Activated T-cell treated with anti-CD3 and anti-CD28 coated beads, Interleukin-2, amount 50 U/mL, for 24 hours (primary cell): ENCODE measurements around the gene RPS6KA5.
"Not testable (repeated sequence)": the region's sequence is repeated elsewhere in the genome, so short reads cannot be mapped to it uniquely, and the experiment has no call there.

Source experiments
- DNase-seq: peaks from one replicate; pipeline ENCODE4 v3.0.0-alpha.2; 2020
- H3K27ac Mint-ChIP-seq: 2 replicates; pipeline ENCODE4 v1.8.0; 2020; ENCODE audit warnings: mild to moderate bottlenecking, mixed read lengths
- H3K27me3 Mint-ChIP-seq: 2 replicates; pipeline ENCODE4 v1.8.0; 2020; ENCODE audit warnings: mixed read lengths
- H3K36me3 Mint-ChIP-seq: 2 replicates; pipeline ENCODE4 v1.8.0; 2020; ENCODE audit warnings: low read depth, mixed read lengths
- H3K4me1 Mint-ChIP-seq: 2 replicates; pipeline ENCODE4 v1.8.0; 2020; ENCODE audit warnings: low read depth, mixed read lengths
- H3K4me3 Mint-ChIP-seq: 2 replicates; pipeline ENCODE4 v1.8.0; 2020; ENCODE audit warnings: mild to moderate bottlenecking, moderate library complexity, mixed read lengths
- H3K9me3 Mint-ChIP-seq: 2 replicates; pipeline ENCODE4 v1.8.0; 2020; ENCODE audit warnings: mixed read lengths

RPS6KA5 gene

GRCh38 chr14:90830931-90831701 lies 229.3 kb downstream of the RPS6KA5 start:
- no peak for DNase-seq
- H3K27ac Mint-ChIP-seq, result no peak overlapping the region
- peaks cover 3% of the 10 kb centered on the region for H3K27me3 Mint-ChIP-seq
- no peaks in the 10 kb centered on the region for H3K36me3 Mint-ChIP-seq
- no peak overlapping the region for H3K4me3 Mint-ChIP-seq
- peaks cover 29% of the 10 kb centered on the region for H3K4me1 Mint-ChIP-seq
- H3K9me3 Mint-ChIP-seq, result no peaks in the 10 kb centered on the region

- no peak for DNase-seq
- Mint-ChIP-seq H3K4me1 (peaks cover 23% of the 10 kb centered on the region), H3K27me3 (no peaks in the 10 kb centered on the region), H3K9me3 (no peaks in the 10 kb centered on the region), H3K36me3 (no peaks in the 10 kb centered on the region), H3K27ac (no peak overlapping the region), H3K4me3 (no peak overlapping the region)
Measured at GRCh38 chr14:90829677-90830076, 230.8 kb downstream of the RPS6KA5 start.

- peak; percentile 52 for DNase-seq
- peak overlapping the region; percentile 89 for H3K27ac Mint-ChIP-seq
- H3K9me3 Mint-ChIP-seq, result peaks cover 4% of the 10 kb centered on the region
- H3K36me3 Mint-ChIP-seq, result no peaks in the 10 kb centered on the region
- peaks cover 23% of the 10 kb centered on the region for H3K4me1 Mint-ChIP-seq
- H3K4me3 Mint-ChIP-seq, result peak overlapping the region; percentile 56
- no peaks in the 10 kb centered on the region for H3K27me3 Mint-ChIP-seq
Measured at GRCh38 chr14:90828642-90829487, 231.6 kb downstream of the RPS6KA5 start.

- peak overlapping the region; percentile 65 for H3K4me3 Mint-ChIP-seq
- DNase-seq, result peak; percentile 94
- peak overlapping the region; percentile 89 for H3K27ac Mint-ChIP-seq
- peaks cover 11% of the 10 kb centered on the region for H3K9me3 Mint-ChIP-seq
- H3K27me3 Mint-ChIP-seq, result no peaks in the 10 kb centered on the region
- H3K36me3 Mint-ChIP-seq, result no peaks in the 10 kb centered on the region
- peaks cover 23% of the 10 kb centered on the region for H3K4me1 Mint-ChIP-seq
Measured at GRCh38 chr14:90827919-90828610, 232.4 kb downstream of the RPS6KA5 start.

GRCh38 chr14:90823542-90823941 lies 236.9 kb downstream of the RPS6KA5 start:
- H3K27ac Mint-ChIP-seq, result not testable (repeated sequence)
- H3K9me3 Mint-ChIP-seq, result peaks cover 11% of the 10 kb centered on the region

GRCh38 chr14:90820958-90821357 lies 239.5 kb downstream of the RPS6KA5 start:
- H3K27ac Mint-ChIP-seq, result peak overlapping the region; percentile 74
- H3K4me3 Mint-ChIP-seq, result no peak overlapping the region
- peaks cover 11% of the 10 kb centered on the region for H3K9me3 Mint-ChIP-seq
- DNase-seq, result peak; percentile 83
- no peaks in the 10 kb centered on the region for H3K36me3 Mint-ChIP-seq
- peaks cover 12% of the 10 kb centered on the region for H3K27me3 Mint-ChIP-seq
- peaks cover 16% of the 10 kb centered on the region for H3K4me1 Mint-ChIP-seq

More at GRCh38 chr14:90823542-90823941, 236.9 kb downstream of the RPS6KA5 start:
- H3K4me3 Mint-ChIP-seq, DNase-seq, H3K27me3 Mint-ChIP-seq, H3K36me3 Mint-ChIP-seq: not testable (repeated sequence)
- H3K4me1 Mint-ChIP-seq, result peaks cover 26% of the 10 kb centered on the region

- Mint-ChIP-seq H3K4me3 (no peak overlapping the region), H3K9me3 (peaks cover 11% of the 10 kb centered on the region), H3K27me3 (peaks cover 19% of the 10 kb centered on the region), H3K36me3 (no peaks in the 10 kb centered on the region), H3K27ac (no peak overlapping the region), H3K4me1 (peaks cover 20% of the 10 kb centered on the region)
- no peak for DNase-seq
Measured at GRCh38 chr14:90819734-90820393, 240.6 kb downstream of the RPS6KA5 start.

GRCh38 chr14:90818715-90819114 lies 241.7 kb downstream of the RPS6KA5 start:
- peaks cover 25% of the 10 kb centered on the region for H3K27me3 Mint-ChIP-seq
- peaks cover 6% of the 10 kb centered on the region for H3K9me3 Mint-ChIP-seq
- H3K27ac Mint-ChIP-seq, result no peak overlapping the region
- peaks cover 20% of the 10 kb centered on the region for H3K4me1 Mint-ChIP-seq
- DNase-seq, result no peak
- no peaks in the 10 kb centered on the region for H3K36me3 Mint-ChIP-seq
- H3K4me3 Mint-ChIP-seq, result no peak overlapping the region

GRCh38 chr14:90816681-90817436 lies 243.6 kb downstream of the RPS6KA5 start:
- H3K4me3 Mint-ChIP-seq, result peak overlapping the region; percentile 43
- peaks cover 25% of the 10 kb centered on the region for H3K27me3 Mint-ChIP-seq
- no peaks in the 10 kb centered on the region for H3K36me3 Mint-ChIP-seq
- H3K27ac Mint-ChIP-seq, result no peak overlapping the region
- DNase-seq, result no peak
- no peaks in the 10 kb centered on the region for H3K9me3 Mint-ChIP-seq
- peaks cover 17% of the 10 kb centered on the region for H3K4me1 Mint-ChIP-seq

- no peaks in the 10 kb centered on the region for H3K36me3 Mint-ChIP-seq
- H3K9me3 Mint-ChIP-seq, result no peaks in the 10 kb centered on the region
- H3K27ac Mint-ChIP-seq, result peak within 1 kb of the TSS; percentile 52
- peak within 1 kb of the TSS; percentile 75 for H3K4me3 Mint-ChIP-seq
- H3K4me1 Mint-ChIP-seq, result peaks cover 10% of the 10 kb centered on the region
- peak; percentile 64 for DNase-seq
- peaks cover 25% of the 10 kb centered on the region for H3K27me3 Mint-ChIP-seq
Measured at GRCh38 chr14:90815822-90816662, 244.4 kb downstream of the RPS6KA5 start, which contains the start of gene TTC7B. TSS of gene TTC7B (minus strand) at chr14:90816430. CDS start at chr14:90816295, 135 bp downstream.

- DNase-seq, result no peak
- H3K4me1 Mint-ChIP-seq, result peaks cover 5% of the 10 kb centered on the region
- no peaks in the 10 kb centered on the region for H3K9me3 Mint-ChIP-seq
- H3K4me3 Mint-ChIP-seq, result peak overlapping the region; percentile 75
- H3K36me3 Mint-ChIP-seq, result no peaks in the 10 kb centered on the region
- peaks cover 25% of the 10 kb centered on the region for H3K27me3 Mint-ChIP-seq
- peak overlapping the region; percentile 52 for H3K27ac Mint-ChIP-seq
Measured at GRCh38 chr14:90815572-90815821, 244.9 kb downstream of the RPS6KA5 start.

- peaks cover 4% of the 10 kb centered on the region for H3K4me1 Mint-ChIP-seq
- H3K4me3 Mint-ChIP-seq, result peak overlapping the region; percentile 75
- H3K27me3 Mint-ChIP-seq, result peaks cover 25% of the 10 kb centered on the region
- DNase-seq, result no peak
- no peaks in the 10 kb centered on the region for H3K9me3 Mint-ChIP-seq
- no peak overlapping the region for H3K27ac Mint-ChIP-seq
- no peaks in the 10 kb centered on the region for H3K36me3 Mint-ChIP-seq
Measured at GRCh38 chr14:90814806-90815571, 245.5 kb downstream of the RPS6KA5 start.
